Measurements from ENCODE around the gene VDR.
"Not testable (repeated sequence)": the region's sequence is repeated elsewhere in the genome, so short reads cannot be mapped to it uniquely, and the experiment has no call there.

Gene VDR

GRCh38 chr12:47823422-47824086 lies 81.2 kb downstream of the VDR start:
- no peak for DNase-seq

- DNase-seq, result no peak
Observed at GRCh38 chr12:47822863-47823262, 81.9 kb downstream of the VDR start.

GRCh38 chr12:47822401-47822800 lies 82.4 kb downstream of the VDR start:
- no peak for DNase-seq

GRCh38 chr12:47821346-47821706 lies 83.5 kb downstream of the VDR start:
- no peak for DNase-seq

- DNase-seq, result no peak
Observed at GRCh38 chr12:47820631-47821345, 84.0 kb downstream of the VDR start.

GRCh38 chr12:47819896-47820630 lies 84.7 kb downstream of the VDR start, which contains the start of gene HDAC7:
Gene HDAC7 (minus strand): TSS chr12:47819903. CDS start chr12:47819785, 118 bp downstream.
- DNase-seq, result no peak

- DNase-seq, result no peak
Observed at GRCh38 chr12:47819138-47819895, 85.5 kb downstream of the VDR start.

- DNase-seq, result no peak
Observed at GRCh38 chr12:47818467-47819137, 86.2 kb downstream of the VDR start.

GRCh38 chr12:47818007-47818376 lies 86.8 kb downstream of the VDR start:
- no peak for DNase-seq

- DNase-seq, result no peak
Observed at GRCh38 chr12:47817272-47818006, 87.4 kb downstream of the VDR start.

GRCh38 chr12:47816403-47817271 lies 88.2 kb downstream of the VDR start:
- no peak for DNase-seq

- not testable (repeated sequence) for DNase-seq
Observed at GRCh38 chr12:47815447-47815846, 89.3 kb downstream of the VDR start.

- DNase-seq, result no peak
Observed at GRCh38 chr12:47814539-47815170, 90.1 kb downstream of the VDR start.

- DNase-seq, result no peak
Observed at GRCh38 chr12:47813511-47814196, 91.1 kb downstream of the VDR start.

GRCh38 chr12:47812797-47813510 lies 91.8 kb downstream of the VDR start:
- peak; percentile 45 for DNase-seq

- no peak for DNase-seq
Observed at GRCh38 chr12:47811581-47812484, 93.0 kb downstream of the VDR start.

- DNase-seq, result no peak
Observed at GRCh38 chr12:47811072-47811396, 93.8 kb downstream of the VDR start.

- DNase-seq, result not testable (repeated sequence)
Observed at GRCh38 chr12:47809518-47809917, 95.3 kb downstream of the VDR start.

Data from NCI-H1436 treated with DMSO at 0.1 percent for 48 hours (cell line).